ENCODE data around the gene PALLD. TPM values are rescaled to one million over a fixed set of nuclear protein-coding genes. Genes with fewer than 3 reads are reported as not detected.

PALLD gene
- total and polyA plus RNA-seq, 2 of the 8 experiments (the other 6 are each of a cell fraction or from before 2014, with no cell fraction given) = 10.5 to 25.0 TPM

- Histone ChIP-seq H3K27me3 (replicated peaks in 1 of 4; ENCODE audit: control insufficient read depth in 3 of 4, extremely low read depth in 1 of 4, insufficient read depth in 3 of 4, low read length in 3 of 4) (no peaks in the 10 kb centered on the region), H4K5ac (ENCODE audit: insufficient read length, low read depth, low read length) (no peak overlapping the region), H4K20me1 (replicated peaks in 1 of 2; ENCODE audit: control insufficient read depth in 1 of 2, insufficient read depth in 2 of 2, low read length in 2 of 2) (no peaks in the 10 kb centered on the region), H3K18ac (ENCODE audit: extremely low read depth, low read length) (no peak overlapping the region), H2AK5ac (ENCODE audit: low read depth, low read length) (no peak overlapping the region), H2BK5ac (ENCODE audit: low read depth, low read length) (no peak overlapping the region), H3K4me1 (replicated peaks in 1 of 4; ENCODE audit: control insufficient read depth in 3 of 4, insufficient read depth in 4 of 4, low read length in 3 of 4) (peaks cover 0 to 4% (median 0%) of the 10 kb centered on the region in 4 experiments; a peak in 1 of 7 replicates), H3K23ac (ENCODE audit: insufficient read length) (no peak overlapping the region), H3K4ac (replicated peaks; ENCODE audit: insufficient read length, low read depth, low read length) (no peak overlapping the region), H2BK15ac (ENCODE audit: low read length) (no peak overlapping the region), H3K36me3 (ENCODE audit: control insufficient read depth in 2 of 4, insufficient read depth in 4 of 4, low read length in 3 of 4) (no peaks in the 10 kb centered on the region), H2BK20ac (ENCODE audit: low read length) (no peak overlapping the region), H3K56ac (replicated peaks; ENCODE audit: insufficient read length, low read depth, low read length) (no peak overlapping the region), H3K4me3 (ENCODE audit: extremely low read depth in 1 of 4, insufficient read depth in 2 of 4, low read depth in 3 of 4, low read length in 4 of 4) (no peak overlapping the region), H3K9me3 (ENCODE audit: insufficient read depth in 2 of 2, low read depth in 1 of 2, low read length in 1 of 2) (no peaks in the 10 kb centered on the region), H3K14ac (ENCODE audit: insufficient read length) (no peak overlapping the region), H3K23me2 (ENCODE audit: low read depth, low read length) (no peaks in the 10 kb centered on the region), H4K8ac (ENCODE audit: extremely low read depth, insufficient read depth, low read length) (no peak overlapping the region), H3K79me1 (ENCODE audit: low read depth, low read length) (no peaks in the 10 kb centered on the region), H3K27ac (ENCODE audit: low read depth, low read length) (no peak overlapping the region), H3K4me2 (ENCODE audit: insufficient read depth in 1 of 2, low read depth in 2 of 2, low read length in 2 of 2) (no peak overlapping the region), H2BK120ac (replicated peaks; ENCODE audit: low read depth, low read length) (no peak overlapping the region), H3K9ac (replicated peaks in 1 of 4; ENCODE audit: extremely low read depth in 1 of 4, low read depth in 3 of 4, low read length in 3 of 4) (no peak overlapping the region), H4K91ac (replicated peaks; ENCODE audit: insufficient read length, low read length) (no peak overlapping the region), H2AFZ (ENCODE audit: low read length) (no peak overlapping the region), H2BK12ac (ENCODE audit: low read depth, low read length) (no peak overlapping the region), H3K79me2 (ENCODE audit: control insufficient read depth in 1 of 2, insufficient read depth in 2 of 2, low read length in 2 of 2) (no peaks in the 10 kb centered on the region)
- ChIA-PET CTCF (ENCODE audit: partially characterized antibody) (interaction anchor here (1.0 to 1.6 kb wide), 2 partner anchors 18 to 64 kb away, joined by 3 to 4 read pairs; no protein-coding TSS in a partner anchor), POLR2A (ENCODE audit: partially characterized antibody) (interaction anchor here (0.6 kb wide), 2 partner anchors 146 to 301 kb away, joined by 3 to 4 read pairs; no protein-coding TSS in a partner anchor)
- DNase-seq (ENCODE audit: low read depth in 1 of 2, low spot score in 2 of 2) (no peak), FAIRE-seq (no peak)
- WGBS, 2 experiments (ENCODE audit: extremely low coverage in 1 of 2, insufficient coverage in 1 of 2, insufficient read length in 1 of 2, insufficient replicate concordance in 2 of 2, low coverage in 1 of 2, low lambda C conversion rate in 2 of 2, missing lambda C conversion rate in 1 of 2) = 85% methylated on average over 7 of the region's 7 CpGs; no CpG with 5 or more reads in 1 of the 2 experiments
- TF ChIP-seq SP4 (IDR thresholded peaks at IDR 0.05; ENCODE audit: low read length) (no peak), JUN (IDR thresholded peaks at IDR 0.05; ENCODE audit: low read depth, low read length) (no peak), NRF1 (IDR thresholded peaks at IDR 0.05; ENCODE audit: low read depth, low read length) (no peak), POU5F1 (IDR thresholded peaks at IDR 0.05; ENCODE audit: low read depth, low read length) (no peak), GABPA (IDR thresholded peaks at IDR 0.05; ENCODE audit: borderline replicate concordance, insufficient read depth, low read length) (no peak), CBX5 (IDR thresholded peaks at IDR 0.05; ENCODE audit: low read depth, low read length) (no peak), TBP (IDR thresholded peaks at IDR 0.05; ENCODE audit: low read depth, low read length) (no peak), NANOG (IDR thresholded peaks at IDR 0.05; ENCODE audit: insufficient read depth, low read depth, low read length, poor library complexity, severe bottlenecking) (no peak), RXRA (IDR thresholded peaks at IDR 0.05; ENCODE audit: insufficient read depth, low read depth, low read length) (no peak), CHD1 (IDR thresholded peaks at IDR 0.05; ENCODE audit: low read depth, low read length) (no peak), KDM1A (IDR thresholded peaks at IDR 0.05; ENCODE audit: borderline replicate concordance, low read length) (no peak), SRF (IDR thresholded peaks at IDR 0.05; ENCODE audit: low read depth, low read length) (no peak), RAD21 (IDR thresholded peaks at IDR 0.05 in 1 of 2, conservative IDR thresholded peaks at IDR 0.05 in 1 of 2; ENCODE audit: low read depth in 2 of 2, low read length in 2 of 2) (no peak)
These were observed 44.6 kb downstream of the PALLD start for GRCh38 chr4:168541266-168541953.

Measured in H1 (cell line).